HG03066 (cell line): ENCODE results near the gene ARHGEF4.
"Not testable (repeated sequence)": the region's sequence is repeated elsewhere in the genome, so short reads cannot be mapped to it uniquely, and the experiment has no call there.

Experiments
- ATAC-seq: cut with Tn5 transposase; IDR thresholded peaks from one replicate; pipeline ENCODE4 v1.9.1; 2021; ENCODE audit warnings: low read depth; ENCODE audit not compliant: unreplicated experiment

Gene ARHGEF4

GRCh38 chr2:130878316-130878715, 41.6 kb downstream of the ARHGEF4 start:
- ATAC-seq, result no peak

DNA sequence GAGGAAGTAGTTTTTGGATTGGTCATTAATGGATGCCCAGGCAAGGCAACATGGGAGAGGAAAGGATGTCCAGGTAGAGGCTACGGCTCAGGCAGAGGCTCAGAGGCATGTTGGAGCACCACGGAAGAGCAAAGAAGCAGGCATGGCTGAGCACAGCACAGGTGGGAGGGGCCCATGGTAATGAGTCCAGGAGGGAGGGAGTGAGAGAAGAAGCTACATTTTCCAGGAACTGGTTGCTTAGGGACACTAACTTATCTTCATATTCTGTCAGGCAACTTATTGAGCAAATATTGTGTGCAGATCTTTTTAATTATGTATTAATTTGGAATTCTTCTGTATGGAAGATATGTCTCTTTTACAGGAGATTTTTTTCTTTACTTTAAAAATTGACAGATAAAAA, 42.2 kb downstream of the ARHGEF4 start:
- ATAC-seq, result no peak

GRCh38 chr2:130882111-130882690, 45.5 kb downstream of the ARHGEF4 start:
- ATAC-seq, result no peak

DNA sequence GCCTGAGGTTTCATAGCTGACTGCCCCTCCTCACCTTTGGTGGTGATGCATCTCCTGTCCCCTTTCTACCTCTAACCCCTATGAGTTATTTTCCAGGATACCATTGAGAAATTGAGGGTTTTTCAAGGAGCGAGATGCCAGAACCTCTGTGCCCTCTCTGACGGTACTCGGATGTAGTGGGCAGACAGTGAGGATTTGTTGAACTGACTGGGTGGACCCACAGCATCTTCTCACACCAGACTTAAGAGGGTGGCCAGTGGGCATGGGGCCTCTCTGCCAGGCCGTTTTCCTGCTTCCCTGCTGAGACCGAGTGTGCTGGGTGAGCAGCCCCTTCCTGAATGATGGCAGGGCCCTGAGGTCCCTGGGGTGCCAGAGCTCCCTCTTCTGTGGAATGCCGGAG, 46.3 kb downstream of the ARHGEF4 start:
- ATAC-seq, result no peak

DNA sequence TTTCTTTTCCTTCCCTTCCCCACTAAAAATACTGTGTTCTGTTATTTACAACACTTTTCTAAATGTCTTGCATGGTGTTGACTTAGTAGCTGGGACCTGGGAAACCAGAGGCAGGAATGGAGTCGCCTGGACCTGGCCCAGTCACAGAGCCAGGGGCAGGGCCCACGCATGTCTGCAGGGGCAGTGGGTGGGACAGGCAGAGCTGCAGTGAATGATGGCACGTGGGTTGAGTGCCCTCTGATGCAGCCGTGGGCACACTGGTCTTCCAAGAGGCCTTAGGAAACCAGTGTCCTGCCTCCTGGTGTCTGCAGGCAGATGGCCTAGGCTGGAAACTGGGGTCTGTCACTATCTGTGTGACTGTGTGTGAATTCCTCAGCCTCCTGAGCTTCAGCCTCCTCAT, 46.8 kb downstream of the ARHGEF4 start:
- no peak for ATAC-seq

GRCh38 chr2:130884013-130884412, 47.3 kb downstream of the ARHGEF4 start:
- ATAC-seq, result no peak

DNA sequence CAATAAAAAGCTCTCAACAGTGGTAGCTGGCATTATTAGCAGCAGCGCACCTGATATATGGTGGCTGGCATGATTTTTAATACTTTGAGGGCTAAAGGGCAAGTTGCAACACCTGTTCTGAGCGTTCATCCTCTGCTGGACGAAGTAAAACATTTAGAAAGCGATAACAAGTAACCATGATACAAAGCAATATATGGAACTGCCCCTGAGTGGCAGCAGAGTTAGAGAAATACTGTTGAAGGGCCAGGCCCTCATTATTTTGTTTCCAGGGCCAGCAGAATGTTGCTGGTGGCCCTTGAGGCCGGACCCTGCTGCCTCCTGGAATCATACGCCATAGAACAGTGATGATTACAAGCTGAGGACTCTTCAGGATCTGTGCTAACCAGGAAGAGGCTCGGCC, 47.8 kb downstream of the ARHGEF4 start:
- ATAC-seq, result no peak

- no peak for ATAC-seq
Observed at GRCh38 chr2:130887643-130888042, 50.9 kb downstream of the ARHGEF4 start.

DNA sequence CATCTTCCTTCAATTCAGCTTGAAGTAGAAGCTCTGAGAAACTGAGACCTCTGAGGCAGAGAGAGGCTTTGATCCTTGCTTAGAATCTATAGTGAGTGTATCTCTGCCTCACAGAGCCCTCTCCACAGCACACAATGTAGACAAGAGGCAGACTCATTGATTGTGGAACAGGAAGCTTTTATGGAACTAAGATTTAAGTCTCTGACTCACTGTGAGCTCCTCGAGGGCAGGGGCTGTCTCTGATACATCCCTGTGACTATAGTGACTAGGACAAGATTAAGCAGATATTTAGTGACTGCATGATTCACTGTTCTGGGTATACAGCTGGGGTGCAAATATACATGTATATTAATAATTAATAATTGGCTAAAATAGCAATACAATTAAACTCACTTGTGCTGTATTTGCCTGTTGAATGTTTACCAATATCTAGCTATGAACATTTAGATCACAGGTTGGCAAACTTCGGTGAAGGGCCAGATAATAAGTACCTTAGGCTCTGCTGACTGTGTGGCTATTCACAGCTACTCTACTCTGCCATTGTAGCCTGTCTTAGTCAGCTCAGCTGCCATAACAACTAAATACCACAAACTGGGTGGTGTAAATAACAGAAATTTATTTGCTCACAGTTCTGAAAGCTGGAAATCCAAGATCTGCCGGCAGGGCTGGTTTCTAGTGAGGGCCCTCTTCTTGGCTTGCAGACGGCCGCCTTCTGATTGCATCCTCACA, 54.4 kb downstream of the ARHGEF4 start:
- no peak for ATAC-seq

DNA sequence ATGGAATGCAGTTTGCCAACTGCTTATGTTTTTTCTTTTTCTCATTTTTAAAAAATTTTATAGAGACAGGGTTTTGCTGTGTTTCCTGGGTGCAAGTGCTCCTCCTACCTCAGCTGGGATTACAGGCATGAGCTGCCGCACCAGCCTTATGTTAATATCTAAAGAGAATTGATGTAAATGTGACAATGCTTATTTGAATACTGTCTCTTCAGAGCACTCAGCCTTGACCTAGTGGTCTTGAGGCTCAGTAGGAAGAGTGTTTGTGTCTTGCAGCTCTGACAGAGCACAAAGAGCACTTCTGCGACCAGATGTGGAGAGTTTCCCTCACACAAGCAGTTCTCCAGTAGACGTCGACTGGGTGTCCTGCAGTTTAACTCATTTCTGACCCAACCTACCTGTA, 55.3 kb downstream of the ARHGEF4 start:
- no peak for ATAC-seq

DNA sequence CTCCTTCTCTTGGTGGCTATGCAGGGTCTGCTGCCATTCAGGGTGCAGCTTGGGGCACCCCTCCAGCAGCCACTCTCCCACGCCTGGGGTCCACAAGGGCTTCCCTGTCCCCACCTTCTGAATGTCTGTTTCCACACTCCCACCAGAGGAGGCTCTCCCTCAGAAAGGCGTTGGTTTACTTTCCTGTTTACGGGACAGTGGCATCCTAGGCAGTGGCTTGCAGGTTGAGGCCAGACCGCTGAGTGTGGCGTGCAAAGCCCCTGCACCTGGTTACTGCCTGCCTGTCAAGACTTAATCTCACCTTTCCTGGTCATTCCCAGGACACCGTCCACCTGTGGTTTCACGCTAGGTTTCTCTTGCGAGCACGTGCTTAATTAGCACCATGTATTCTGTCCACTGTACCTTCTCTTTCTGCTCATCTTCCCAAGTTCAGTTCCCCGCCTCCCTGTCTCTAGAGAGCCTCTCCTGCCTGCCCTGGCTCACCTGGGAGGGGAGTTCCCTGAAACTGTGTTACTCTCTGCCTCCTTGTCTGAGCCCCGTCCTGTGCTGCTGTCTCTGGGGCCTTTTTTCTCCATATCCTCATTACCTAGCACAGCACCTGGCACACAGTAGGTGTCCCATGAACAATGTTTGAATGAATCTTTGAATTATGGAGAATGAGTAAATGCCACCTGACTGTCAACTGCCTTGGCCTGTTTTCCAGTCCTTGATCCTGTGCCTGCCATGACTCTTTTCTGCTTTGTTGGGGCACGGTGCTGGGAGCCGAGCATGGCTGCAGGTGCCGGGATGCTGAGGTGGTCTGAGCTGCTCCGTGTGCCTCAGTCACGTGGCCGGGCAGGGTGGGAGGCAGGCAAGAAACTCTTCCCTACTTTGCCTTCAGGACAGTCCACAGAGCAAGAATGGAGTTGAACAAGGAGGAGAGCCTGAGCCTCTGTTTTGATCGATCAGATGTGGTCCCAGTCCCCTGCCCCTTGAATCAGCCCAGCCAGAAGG, 56.4 kb downstream of the ARHGEF4 start:
- ATAC-seq, result no peak

DNA sequence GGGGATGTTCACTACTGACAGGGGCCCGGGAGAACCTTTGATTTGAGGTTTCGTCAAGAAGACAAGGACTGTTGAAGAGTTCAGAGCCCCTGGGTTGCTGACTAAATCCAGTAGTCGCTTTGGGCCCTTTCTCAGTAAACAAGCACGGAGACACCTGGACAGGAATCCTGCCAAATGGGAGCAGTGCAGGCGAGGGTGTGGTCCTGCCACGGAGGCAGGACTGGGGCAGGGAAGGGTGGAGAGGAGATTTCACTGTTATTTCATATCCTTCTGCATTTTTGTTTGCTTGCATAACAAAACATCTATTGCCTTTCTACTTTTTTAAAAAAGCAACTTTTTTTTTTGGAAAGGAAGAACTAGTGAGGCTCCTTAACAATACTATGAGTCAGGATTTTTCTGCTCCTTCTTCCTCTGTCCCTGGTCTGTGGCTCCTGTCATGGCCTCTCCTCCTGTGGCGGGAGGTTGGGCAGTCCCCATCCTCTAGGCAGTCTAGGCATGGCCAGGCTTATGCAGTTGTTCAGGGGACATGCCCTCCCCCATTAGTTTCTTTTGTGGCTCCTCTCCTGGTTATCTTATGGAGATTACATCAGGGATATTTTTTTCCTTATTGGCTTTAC, 57.7 kb downstream of the ARHGEF4 start:
- ATAC-seq, result no peak

DNA sequence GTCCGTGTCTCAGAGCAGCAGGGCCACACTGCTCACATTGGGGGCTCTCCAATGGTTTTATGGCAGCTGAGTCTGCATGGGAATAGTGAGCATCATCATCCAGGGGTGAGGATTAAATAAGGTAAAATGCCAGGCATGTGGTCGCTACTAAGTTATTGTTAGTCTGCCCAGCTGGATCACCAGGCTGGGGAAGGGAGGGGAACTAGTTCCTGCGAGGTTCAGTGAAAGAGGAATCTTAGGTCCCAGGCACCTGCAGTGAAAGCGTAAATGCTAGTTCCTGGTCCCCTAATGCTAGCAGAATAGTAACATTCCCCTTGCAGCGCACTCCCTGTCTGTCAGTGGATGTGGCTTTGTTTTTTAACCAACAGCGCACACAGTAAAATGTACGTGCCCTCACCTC, 60.1 kb downstream of the ARHGEF4 start:
- no peak for ATAC-seq

DNA sequence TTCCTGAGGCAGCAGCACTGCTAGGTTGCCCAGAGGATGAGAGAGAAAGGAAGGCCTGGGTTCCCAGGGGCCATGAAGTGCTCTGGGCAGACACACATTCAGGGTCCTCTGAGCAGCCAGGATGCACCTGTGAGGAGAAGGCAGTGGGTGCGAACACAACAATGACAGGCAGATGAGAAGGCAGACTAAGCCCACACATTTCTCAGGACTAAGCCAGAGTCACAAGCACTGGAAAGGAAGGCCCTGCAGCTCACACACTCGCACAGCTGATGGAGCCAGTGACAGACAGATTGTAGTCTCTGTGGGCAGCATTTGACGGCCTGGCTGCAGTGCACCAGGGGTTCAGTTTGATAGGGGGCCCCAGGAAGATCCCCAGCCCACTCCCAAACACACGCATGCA, 61.8 kb downstream of the ARHGEF4 start:
- no peak for ATAC-seq

GRCh38 chr2:130899306-130899705, 62.6 kb downstream of the ARHGEF4 start:
- ATAC-seq, result no peak

- ATAC-seq, result no peak
Observed at GRCh38 chr2:130901061-130901460, 64.3 kb downstream of the ARHGEF4 start.

DNA sequence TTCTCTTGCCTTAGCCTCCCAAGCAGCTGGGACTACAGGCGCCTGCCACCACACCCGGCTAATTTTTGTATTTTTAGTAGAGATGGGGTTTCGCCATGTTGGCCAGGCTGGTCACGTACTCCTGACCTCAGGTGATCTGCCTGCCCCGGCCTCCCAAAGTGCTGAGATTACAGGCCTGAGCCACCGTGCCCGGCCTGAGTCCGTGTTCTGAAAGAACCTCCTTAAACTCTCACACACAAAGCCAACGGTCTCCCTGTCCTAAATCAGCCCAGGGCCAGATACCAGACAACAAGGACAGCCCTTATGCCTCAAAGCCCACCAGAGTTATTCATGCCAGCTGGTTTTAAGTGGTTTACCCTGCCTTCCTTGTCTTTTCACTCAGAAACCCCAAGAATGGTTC, 64.9 kb downstream of the ARHGEF4 start:
- not testable (repeated sequence) for ATAC-seq

- ATAC-seq, result no peak
Observed at GRCh38 chr2:130908832-130909231, 72.1 kb downstream of the ARHGEF4 start.

- no peak for ATAC-seq
Observed at GRCh38 chr2:130910931-130911330, 74.2 kb downstream of the ARHGEF4 start.

DNA sequence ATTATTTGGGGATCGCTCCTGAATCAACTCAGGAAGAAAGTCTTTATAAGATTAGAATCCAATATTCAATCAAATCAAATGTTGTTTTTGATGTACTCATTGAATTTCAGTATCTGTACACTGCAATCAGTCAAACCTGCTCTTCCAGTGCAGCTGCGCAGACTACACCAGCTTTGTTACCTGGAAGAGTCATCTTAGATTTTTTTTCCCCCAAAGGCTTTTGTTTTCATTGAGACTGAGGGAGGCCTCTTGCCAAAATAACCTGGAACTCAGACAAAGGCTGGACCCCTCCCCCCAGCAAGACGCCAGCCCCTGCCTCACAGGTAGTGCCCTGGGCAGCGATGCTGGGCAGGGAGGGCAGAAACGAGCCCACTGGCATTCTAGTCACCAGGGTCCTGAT, 74.8 kb downstream of the ARHGEF4 start:
- no peak for ATAC-seq

DNA sequence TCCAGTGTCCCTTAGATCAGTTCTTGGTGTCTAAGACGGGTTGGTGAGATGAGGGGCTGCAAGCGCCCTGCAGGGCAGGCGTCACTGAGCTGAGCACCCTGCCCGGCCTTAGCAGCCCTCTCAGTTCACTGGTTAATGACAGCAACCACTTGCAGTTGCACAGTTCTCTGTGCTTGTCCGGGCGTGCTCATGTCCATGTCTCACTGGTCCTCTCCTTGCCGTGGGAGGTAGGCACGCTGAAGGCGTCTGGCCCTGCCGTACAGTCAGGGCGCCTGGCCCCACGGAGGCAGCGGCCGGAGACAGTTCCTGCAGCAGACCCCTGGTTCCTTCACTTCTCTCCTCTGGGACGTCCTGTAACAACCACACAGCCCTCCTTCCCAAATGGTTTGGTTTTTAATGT, 75.3 kb downstream of the ARHGEF4 start:
- no peak for ATAC-seq
